ENCODE results near the gene HPDL.

Gene HPDL

DNA sequence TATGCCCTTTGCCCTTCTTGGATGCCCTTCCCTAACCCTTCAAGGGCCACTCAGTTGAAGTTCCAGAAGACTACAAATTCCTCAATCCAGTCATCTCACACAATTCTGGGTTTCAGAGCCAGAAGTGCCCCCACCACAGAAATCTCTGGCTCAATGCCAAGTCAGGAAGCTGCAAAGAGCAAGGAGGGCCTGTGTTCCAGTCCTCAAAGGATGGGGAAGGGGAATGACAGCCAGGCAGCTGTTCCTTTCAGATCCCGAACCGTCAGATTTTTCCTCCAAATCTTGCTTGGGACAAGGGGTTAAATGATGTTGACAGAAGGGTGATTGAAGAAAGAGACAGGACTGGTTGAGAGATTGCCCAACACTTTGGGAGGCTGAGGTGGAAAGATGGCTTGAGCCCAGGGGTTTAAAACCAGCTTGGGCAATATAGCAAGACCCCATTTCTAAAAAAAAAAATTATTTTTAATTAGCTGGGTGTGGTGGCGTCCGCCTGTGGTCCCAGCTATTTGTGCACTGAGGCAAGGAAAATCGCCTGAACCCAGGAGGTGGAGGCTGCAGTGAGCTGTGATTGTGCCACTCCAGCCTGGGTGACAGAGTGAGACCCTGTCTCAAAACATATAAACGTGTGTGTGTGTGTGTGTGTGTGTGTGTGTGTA is 716 bp upstream of the HPDL start:
- peak; percentile 17 for DNase-seq (ENCODE audit: low spot score)
- TF ChIP-seq, protein P1, sequence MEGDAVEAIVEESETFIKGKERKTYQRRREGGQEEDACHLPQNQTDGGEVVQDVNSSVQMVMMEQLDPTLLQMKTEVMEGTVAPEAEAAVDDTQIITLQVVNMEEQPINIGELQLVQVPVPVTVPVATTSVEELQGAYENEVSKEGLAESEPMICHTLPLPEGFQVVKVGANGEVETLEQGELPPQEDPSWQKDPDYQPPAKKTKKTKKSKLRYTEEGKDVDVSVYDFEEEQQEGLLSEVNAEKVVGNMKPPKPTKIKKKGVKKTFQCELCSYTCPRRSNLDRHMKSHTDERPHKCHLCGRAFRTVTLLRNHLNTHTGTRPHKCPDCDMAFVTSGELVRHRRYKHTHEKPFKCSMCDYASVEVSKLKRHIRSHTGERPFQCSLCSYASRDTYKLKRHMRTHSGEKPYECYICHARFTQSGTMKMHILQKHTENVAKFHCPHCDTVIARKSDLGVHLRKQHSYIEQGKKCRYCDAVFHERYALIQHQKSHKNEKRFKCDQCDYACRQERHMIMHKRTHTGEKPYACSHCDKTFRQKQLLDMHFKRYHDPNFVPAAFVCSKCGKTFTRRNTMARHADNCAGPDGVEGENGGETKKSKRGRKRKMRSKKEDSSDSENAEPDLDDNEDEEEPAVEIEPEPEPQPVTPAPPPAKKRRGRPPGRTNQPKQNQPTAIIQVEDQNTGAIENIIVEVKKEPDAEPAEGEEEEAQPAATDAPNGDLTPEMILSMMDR (IDR thresholded peaks at IDR 0.05; ENCODE audit: extremely low read depth, missing control alignments), result no peak

DNA sequence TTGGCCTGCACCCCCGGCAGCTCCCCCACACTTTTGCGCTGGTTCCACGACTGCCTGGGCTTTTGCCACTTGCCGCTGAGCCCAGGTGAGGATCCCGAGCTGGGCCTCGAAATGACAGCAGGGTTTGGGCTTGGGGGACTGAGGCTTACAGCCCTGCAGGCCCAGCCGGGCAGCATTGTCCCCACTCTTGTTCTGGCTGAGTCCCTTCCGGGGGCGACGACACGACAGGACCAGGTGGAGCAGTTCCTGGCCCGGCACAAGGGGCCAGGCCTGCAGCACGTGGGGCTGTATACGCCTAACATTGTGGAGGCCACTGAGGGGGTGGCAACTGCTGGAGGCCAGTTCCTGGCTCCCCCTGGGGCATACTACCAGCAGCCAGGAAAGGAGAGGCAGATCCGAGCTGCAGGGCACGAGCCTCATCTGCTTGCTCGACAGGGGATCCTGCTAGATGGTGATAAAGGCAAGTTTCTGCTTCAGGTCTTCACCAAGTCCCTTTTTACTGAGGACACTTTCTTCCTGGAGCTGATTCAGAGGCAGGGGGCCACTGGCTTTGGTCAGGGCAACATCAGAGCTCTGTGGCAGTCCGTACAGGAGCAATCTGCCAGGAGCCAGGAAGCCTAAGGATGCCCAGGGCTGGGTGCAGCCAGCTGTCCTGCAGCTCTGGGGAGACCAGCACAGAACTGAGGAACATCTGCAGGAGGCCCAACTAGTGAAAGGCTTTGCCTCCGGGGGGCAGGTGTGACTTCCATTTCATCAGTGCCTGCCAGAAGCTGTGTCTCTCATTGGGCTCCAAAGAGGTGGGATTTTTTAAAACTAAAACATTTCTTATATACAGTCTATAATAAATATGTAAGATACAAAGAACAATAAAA is 1.2 kb downstream of the HPDL start:
- TF ChIP-seq, protein P1 (IDR thresholded peaks at IDR 0.05; ENCODE audit: extremely low read depth, missing control alignments), result no peak
- peak; percentile 48 for DNase-seq (ENCODE audit: low spot score)

DNA sequence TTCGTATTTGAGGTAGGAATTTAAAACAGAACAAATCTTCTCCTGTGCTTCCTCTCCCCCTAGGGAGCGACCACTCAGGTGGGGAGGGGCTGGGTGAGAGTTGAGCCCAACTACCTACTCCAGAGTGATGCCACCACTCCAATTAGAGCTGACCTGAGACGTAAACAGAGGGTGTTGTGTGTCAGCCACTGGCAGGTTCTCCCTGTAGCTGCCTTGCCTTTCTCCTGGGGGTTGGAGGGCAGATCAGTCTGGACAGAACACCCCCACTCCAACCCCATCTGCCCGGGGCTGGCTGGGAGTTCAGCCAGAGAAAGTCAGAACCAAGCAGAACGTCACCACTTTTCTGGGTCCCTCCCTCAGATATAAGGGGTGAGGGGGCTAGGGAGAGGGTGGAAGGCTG is 2.0 kb downstream of the HPDL start:
- peak; percentile 5 for DNase-seq (ENCODE audit: low spot score)

DNA sequence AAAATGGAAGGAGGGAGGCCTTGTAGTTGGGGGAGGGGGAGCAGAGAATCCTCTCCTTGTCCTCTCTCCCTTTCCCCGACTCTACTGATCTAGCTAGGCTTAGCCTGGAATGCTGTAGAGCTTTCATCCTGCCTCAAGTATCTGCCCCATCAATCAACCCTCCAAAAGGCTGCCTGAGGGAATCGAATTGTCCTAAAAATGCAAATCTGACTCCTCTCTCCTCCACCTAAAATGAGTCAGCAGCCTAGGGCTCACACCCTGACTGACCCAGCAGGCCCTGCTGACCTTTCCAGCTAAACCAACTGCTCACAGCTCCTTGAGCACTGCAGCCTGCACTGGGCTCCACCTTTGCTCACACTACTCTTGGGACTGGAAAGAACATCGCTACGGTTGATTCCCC is 2.8 kb downstream of the HPDL start:
- DNase-seq (ENCODE audit: low spot score), result peak; percentile 30
- TF ChIP-seq, protein P1 (IDR thresholded peaks at IDR 0.05; ENCODE audit: extremely low read depth, missing control alignments), result no peak

More for the DNA sequence above, 2.0 kb downstream of the HPDL start:
- TF ChIP-seq, protein P1 (IDR thresholded peaks at IDR 0.05; ENCODE audit: extremely low read depth, missing control alignments), result no peak

DNA sequence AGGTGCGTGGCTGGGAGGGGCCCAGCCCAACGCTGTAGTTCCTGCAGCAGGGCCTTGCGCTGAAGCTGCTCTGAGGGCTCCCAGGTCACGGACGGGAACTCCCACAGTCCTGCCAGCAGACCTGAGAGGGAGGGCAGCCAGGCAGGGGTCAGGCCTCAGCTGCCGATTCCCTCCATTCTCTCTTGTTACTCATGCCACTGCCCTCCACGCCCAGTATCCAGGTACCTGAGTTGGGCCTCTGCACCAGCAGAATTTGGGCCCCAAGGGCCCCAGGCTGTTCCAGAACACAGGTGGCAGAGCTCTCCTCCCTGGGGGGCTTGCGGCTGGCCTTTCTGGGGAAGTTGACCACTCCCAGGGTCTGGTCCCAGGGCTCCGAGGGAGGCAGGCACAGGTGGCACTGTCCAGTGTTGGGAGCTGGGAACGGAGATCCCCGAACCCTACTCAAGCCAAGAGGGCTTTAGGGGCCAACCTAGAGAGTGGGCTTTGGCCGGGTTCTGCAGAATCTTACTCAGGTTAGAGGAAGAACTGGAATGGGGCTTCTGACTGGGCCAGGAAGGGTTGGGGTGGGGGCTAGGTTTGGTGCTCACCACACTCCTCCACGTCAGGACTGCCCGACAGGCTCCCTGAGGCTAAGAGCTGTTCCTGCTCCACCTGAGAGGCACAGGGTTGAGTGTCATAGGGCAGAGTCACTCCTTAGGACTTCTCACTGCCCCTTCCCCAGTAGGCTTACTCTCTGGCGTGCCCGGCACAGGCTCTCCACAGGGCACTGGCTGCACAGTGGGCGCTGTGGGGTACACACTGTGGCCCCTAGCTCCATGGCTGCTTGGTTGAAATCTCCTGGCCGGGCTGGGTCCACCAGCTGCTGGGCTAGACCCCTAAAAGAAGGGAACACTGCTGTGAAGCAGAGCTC is 5.0 kb downstream of the HPDL start:
- no peak for DNase-seq (ENCODE audit: low spot score)
- TF ChIP-seq, protein P1 (IDR thresholded peaks at IDR 0.05; ENCODE audit: extremely low read depth, missing control alignments), result no peak

DNA sequence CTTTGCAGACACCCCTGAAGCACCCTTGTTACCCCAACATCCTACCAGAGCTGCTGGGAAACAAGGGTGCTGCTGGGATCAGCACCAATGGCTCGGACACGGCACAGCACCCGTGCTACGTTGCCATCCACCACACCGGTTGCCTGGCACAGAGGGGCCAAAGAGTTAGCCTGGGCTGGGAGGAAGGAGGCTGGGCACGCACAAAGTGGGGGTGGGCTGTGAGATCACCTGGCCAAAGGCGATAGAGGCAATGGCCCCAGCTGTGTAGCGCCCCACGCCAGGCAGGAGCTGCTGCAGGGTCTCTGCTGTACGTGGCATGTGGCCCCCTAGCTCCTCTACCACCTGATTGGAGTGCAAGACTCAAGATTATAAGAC is 5.6 kb downstream of the HPDL start:
- TF ChIP-seq, protein P1 (IDR thresholded peaks at IDR 0.05; ENCODE audit: extremely low read depth, missing control alignments), result no peak
- no peak for DNase-seq (ENCODE audit: low spot score)

All from GM20000 (cell line).